H1 (cell line): ENCODE measurements around the gene ZIM2. TPM values are rescaled to one million over a fixed set of nuclear protein-coding genes. Genes with fewer than 3 reads are reported as not detected.

ENCODE experiments used
- CTCF ChIA-PET: fragments of 300-600 bp; sonication (Branson Sonifier 250); formaldehyde crosslinking; loops from one replicate; lab custom pipeline; 2021; ENCODE audit not compliant: partially characterized antibody; lab: Charles Lee
- POLR2A ChIA-PET: fragments of 300-600 bp; sonication (Branson Sonifier 250); formaldehyde crosslinking; loops from one replicate; lab custom pipeline; 2021; ENCODE audit warnings: inconsistent platforms; ENCODE audit not compliant: partially characterized antibody; lab: Charles Lee
- DNase-seq, 2 experiments: peaks; one replicate each; pipeline versions ENCODE4 v3.0.0 to v3.0.0-alpha.2; 2010 to 2022; ENCODE audit warnings: low spot score in 2 of 2, low read depth in 1 of 2, mixed read lengths in 1 of 2
- FAIRE-seq: peaks from 2 replicates; lab custom pipeline; 2011; peaks lifted over from hg19 to GRCh38; lab: Jason Lieb, UNC
- H2AFZ ChIP-seq: 2 replicates; pipeline ENCODE4 v1.8.1; 2012; ENCODE audit warnings: low read length, inconsistent platforms
- H2AK5ac ChIP-seq: 2 replicates; pipeline ENCODE4 v1.6.1; 2013; ENCODE audit warnings: low read depth, low read length
- H2BK120ac ChIP-seq: replicated peaks from 2 replicates; pipeline ENCODE3; 2013; ENCODE audit warnings: low read depth, low read length, inconsistent platforms
- H2BK12ac ChIP-seq: 2 replicates; pipeline ENCODE4 v1.6.1; 2013; ENCODE audit warnings: low read depth, low read length
- H2BK15ac ChIP-seq: 2 replicates; pipeline ENCODE4 v1.6.1; 2013; ENCODE audit warnings: low read length
- H2BK20ac ChIP-seq: 2 replicates; pipeline ENCODE4 v1.6.1; 2013; ENCODE audit warnings: low read length
- H2BK5ac ChIP-seq: 2 replicates; pipeline ENCODE4 v1.6.1; 2013; ENCODE audit warnings: low read depth, low read length
- H3K14ac ChIP-seq: 2 replicates; pipeline ENCODE4 v1.6.1; 2013; ENCODE audit warnings: inconsistent platforms; ENCODE audit not compliant: insufficient read length
- H3K18ac ChIP-seq: 2 replicates; pipeline ENCODE4 v1.6.1; 2013; ENCODE audit warnings: low read length; ENCODE audit errors: extremely low read depth
- H3K23ac ChIP-seq: 2 replicates; pipeline ENCODE4 v1.6.1; 2013; ENCODE audit warnings: inconsistent platforms; ENCODE audit not compliant: insufficient read length
- H3K23me2 ChIP-seq: 2 replicates; pipeline ENCODE4 v1.6.1; 2013; ENCODE audit warnings: low read depth, low read length
- H3K27ac ChIP-seq: 2 replicates; pipeline ENCODE4 v1.6.1; 2011; ENCODE audit warnings: low read depth, low read length, inconsistent platforms
- H3K27me3 ChIP-seq, 4 experiments: replicated peaks in 1 of 4; 1 replicate in 1 of 4; 2 replicates in 3 of 4; pipeline versions ENCODE4 v1.6.1 to v1.8.1; 2011 to 2013; ENCODE audit warnings: low read length in 3 of 4, mild to moderate bottlenecking in 3 of 4, inconsistent platforms in 2 of 4, mixed read lengths in 2 of 4, moderate library complexity in 1 of 4; ENCODE audit not compliant: control insufficient read depth in 3 of 4, insufficient read depth in 3 of 4; ENCODE audit errors: extremely low read depth in 1 of 4
- H3K36me3 ChIP-seq, 4 experiments: 2 replicates each; pipeline versions ENCODE4 v1.6.1 to v1.8.1; 2011 to 2013; ENCODE audit warnings: mild to moderate bottlenecking in 4 of 4, low read length in 3 of 4, moderate library complexity in 2 of 4, control low read depth in 1 of 4, inconsistent platforms in 1 of 4; ENCODE audit not compliant: insufficient read depth in 4 of 4, control insufficient read depth in 2 of 4
- H3K4ac ChIP-seq: replicated peaks from 2 replicates; pipeline ENCODE3; 2013; ENCODE audit warnings: low read length, low read depth, mixed read lengths, inconsistent platforms; ENCODE audit not compliant: insufficient read length
- H3K4me1 ChIP-seq, 4 experiments: replicated peaks in 1 of 4; 1 replicate in 1 of 4; 2 replicates in 3 of 4; pipeline versions ENCODE4 v1.6.1 to v1.8.1; 2011 to 2013; ENCODE audit warnings: low read length in 3 of 4, inconsistent platforms in 2 of 4, mixed read lengths in 1 of 4; ENCODE audit not compliant: insufficient read depth in 4 of 4, control insufficient read depth in 3 of 4
- H3K4me2 ChIP-seq, 2 experiments: 2 replicates each; pipeline versions ENCODE4 v1.6.1 to v1.8.1; 2011 to 2013; ENCODE audit warnings: low read depth in 2 of 2, low read length in 2 of 2, control low read depth in 1 of 2, inconsistent platforms in 1 of 2, mild to moderate bottlenecking in 1 of 2; ENCODE audit not compliant: insufficient read depth in 1 of 2
- H3K4me3 ChIP-seq, 4 experiments: fragments of 200-600, 300-600 bp in 1 of 4; sonication (generic), shearing (Covaris generic), sonication (Bioruptor Twin) in 1 of 4; 2 replicates each; pipeline versions ENCODE4 v1.5.1 to v1.8.1; 2011 to 2016; ENCODE audit warnings: low read length in 4 of 4, low read depth in 3 of 4, control low read depth in 2 of 4, inconsistent platforms in 2 of 4, mild to moderate bottlenecking in 2 of 4, mixed read lengths in 1 of 4, moderate library complexity in 1 of 4; ENCODE audit not compliant: insufficient read depth in 2 of 4; ENCODE audit errors: extremely low read depth in 1 of 4
- H3K56ac ChIP-seq: replicated peaks from 2 replicates; pipeline ENCODE3; 2013; ENCODE audit warnings: low read depth, mild to moderate bottlenecking, mixed read lengths, low read length, inconsistent platforms; ENCODE audit not compliant: insufficient read length
- H3K79me1 ChIP-seq: 2 replicates; pipeline ENCODE4 v1.6.1; 2013; ENCODE audit warnings: low read depth, low read length, control low read depth
- H3K79me2 ChIP-seq, 2 experiments: 2 replicates each; pipeline versions ENCODE4 v1.6.1 to v1.8.1; 2012 to 2013; ENCODE audit warnings: low read length in 2 of 2, mild to moderate bottlenecking in 2 of 2, inconsistent platforms in 1 of 2; ENCODE audit not compliant: insufficient read depth in 2 of 2, control insufficient read depth in 1 of 2
- H3K9ac ChIP-seq, 4 experiments: replicated peaks in 1 of 4; 1 replicate in 1 of 4; 2 replicates in 3 of 4; pipeline versions ENCODE4 v1.6.1 to v1.8.1; 2011 to 2013; ENCODE audit warnings: low read depth in 3 of 4, low read length in 3 of 4, control low read depth in 2 of 4, mild to moderate bottlenecking in 2 of 4, moderate library complexity in 2 of 4, inconsistent platforms in 1 of 4; ENCODE audit errors: extremely low read depth in 1 of 4
- H3K9me3 ChIP-seq, 2 experiments: 2 replicates each; pipeline versions ENCODE4 v1.6.1 to v1.8.1; 2012 to 2013; ENCODE audit warnings: mild to moderate bottlenecking in 2 of 2, moderate library complexity in 2 of 2, control low read depth in 1 of 2, inconsistent platforms in 1 of 2, low read depth in 1 of 2, low read length in 1 of 2, mixed read lengths in 1 of 2; ENCODE audit not compliant: insufficient read depth in 2 of 2
- H4K20me1 ChIP-seq, 2 experiments: replicated peaks in 1 of 2; 2 replicates each; pipeline versions ENCODE3 to v1.8.1; 2011 to 2013; ENCODE audit warnings: inconsistent platforms in 2 of 2, low read length in 2 of 2, mild to moderate bottlenecking in 1 of 2; ENCODE audit not compliant: insufficient read depth in 2 of 2, control insufficient read depth in 1 of 2
- H4K5ac ChIP-seq: 2 replicates; pipeline ENCODE4 v1.6.1; 2013; ENCODE audit warnings: low read length, low read depth, mixed read lengths, inconsistent platforms; ENCODE audit not compliant: insufficient read length
- H4K8ac ChIP-seq: 2 replicates; pipeline ENCODE4 v1.8.0; 2013; ENCODE audit warnings: mild to moderate bottlenecking, moderate library complexity, low read length, inconsistent platforms; ENCODE audit not compliant: insufficient read depth; ENCODE audit errors: extremely low read depth
- H4K91ac ChIP-seq: replicated peaks from 2 replicates; pipeline ENCODE3; 2013; ENCODE audit warnings: low read length, mixed read lengths, inconsistent platforms; ENCODE audit not compliant: insufficient read length
- ASH2L ChIP-seq: fragments of 200-600, 300-600 bp; sonication (generic); IDR thresholded peaks from one replicate; pipeline ENCODE4 v1.7.1; 2017; ENCODE audit warnings: low read length
- BRCA1 ChIP-seq: IDR thresholded peaks from 2 replicates; pipeline ENCODE4 v1.6.1; 2012; ENCODE audit warnings: low read depth, low read length, improper control_type of control experiment
- CHD1 ChIP-seq: IDR thresholded peaks from 2 replicates; pipeline ENCODE4 v1.6.1; 2012; ENCODE audit warnings: low read depth, low read length, improper control_type of control experiment
- CHD2 ChIP-seq: IDR thresholded peaks from 2 replicates; pipeline ENCODE4 v1.6.1; 2012; ENCODE audit warnings: low read length, improper control_type of control experiment
- EZH2 ChIP-seq: fragments of 200-600 bp; sonication (generic); IDR thresholded peaks from 2 replicates; pipeline ENCODE4 v1.7.1; 2012; ENCODE audit warnings: low read depth, mild to moderate bottlenecking, moderate library complexity, low read length, inconsistent platforms; ENCODE audit not compliant: severe bottlenecking
- FOSL1 ChIP-seq: IDR thresholded peaks from 2 replicates; pipeline ENCODE4 v1.6.1; 2011; ENCODE audit warnings: mild to moderate bottlenecking, low read depth, low read length, moderate library complexity; ENCODE audit not compliant: insufficient read depth
- GABPA ChIP-seq: IDR thresholded peaks from 2 replicates; pipeline ENCODE4 v1.6.1; 2011; ENCODE audit warnings: mild to moderate bottlenecking, low read length, moderate library complexity, borderline replicate concordance; ENCODE audit not compliant: insufficient read depth
- HDAC6 ChIP-seq: IDR thresholded peaks from one replicate; pipeline ENCODE4 v1.7.1; 2012; ENCODE audit warnings: low read depth, mild to moderate bottlenecking, inconsistent platforms, low read length, moderate library complexity
- PHF8 ChIP-seq: fragments of 200-600 bp; sonication (generic); conservative IDR thresholded peaks from 2 replicates; pipeline ENCODE4 v1.7.1; 2012; ENCODE audit warnings: low read depth, mild to moderate bottlenecking, inconsistent platforms, low read length, moderate library complexity
- RAD21 ChIP-seq, 2 experiments: IDR thresholded peaks in 1 of 2; conservative IDR thresholded peaks in 1 of 2; 2 replicates each; pipeline ENCODE4 v1.6.1; 2011; ENCODE audit warnings: low read depth in 2 of 2, low read length in 2 of 2, improper control_type of control experiment in 1 of 2, inconsistent platforms in 1 of 2, mild to moderate bottlenecking in 1 of 2, moderate library complexity in 1 of 2
- RNF2 ChIP-seq: fragments of 200-900, 300-1000 bp; sonication (generic); IDR thresholded peaks from 2 replicates; pipeline ENCODE4 v1.7.1; 2016; ENCODE audit warnings: borderline replicate concordance, low read depth, mild to moderate bottlenecking, antibody characterized with exemption, low read length; ENCODE audit not compliant: poor library complexity, severe bottlenecking; ENCODE audit errors: missing control alignments
- SUZ12 ChIP-seq: fragments of 200-600 bp; sonication (generic); IDR thresholded peaks from 2 replicates; pipeline ENCODE4 v1.6.1; 2012; ENCODE audit warnings: mild to moderate bottlenecking, inconsistent platforms, low read length, moderate library complexity, mixed read lengths
- TCF12 ChIP-seq: IDR thresholded peaks from 2 replicates; pipeline ENCODE4 v1.6.1; 2011; ENCODE audit warnings: low read depth, mild to moderate bottlenecking, low read length
- YY1 ChIP-seq: IDR thresholded peaks from 2 replicates; pipeline ENCODE4 v1.6.1; 2011; ENCODE audit warnings: low read depth, mild to moderate bottlenecking, low read length
- WGBS, 2 experiments: shearing (Covaris generic) in 1 of 2; methylation state at CpG; one replicate each; pipeline versions ENCODE4 v1.1.6 to v1.1.7; 2013 to 2015; ENCODE audit warnings: low lambda C conversion rate in 2 of 2, mixed read lengths in 2 of 2, inconsistent platforms in 1 of 2, low coverage in 1 of 2, missing lambda C conversion rate in 1 of 2; ENCODE audit not compliant: insufficient replicate concordance in 2 of 2, insufficient coverage in 1 of 2, insufficient read length in 1 of 2; ENCODE audit errors: extremely low coverage in 1 of 2, missing lambda C conversion rate in 1 of 2; 5-methylcytosine and 5-hydroxymethylcytosine counted together
- polyA plus RNA-seq, 7 experiments: library from polyadenylated mRNA; depleted of rRNA in 3 of 7; stranded (reverse) in 5 of 7; unstranded in 2 of 7; fragments of >200 nt in 5 of 7; fragments of 200-250 nt in 2 of 7; gene quantifications; 1 replicate in 5 of 7; 2 replicates in 1 of 7; 4 replicates in 1 of 7; pipeline versions ENCODE4 v1.2.1 to v1.2.3, GENCODE V29; 2011 to 2013; ENCODE audit warnings: missing spikeins in 2 of 7, mixed read lengths in 2 of 7
- total RNA-seq: library from RNA; stranded (reverse); fragmentation: NEBNext Ultra II Directional; extraction: Animal tissue kit (Norgen Biotek cat#: 25700); gene quantifications from 2 replicates; pipeline ENCODE4 v1.2.1, GENCODE V29; 2021

Gene ZIM2
- total and polyA plus RNA-seq, 2 of the 8 experiments (the other 6 are each of a cell fraction or from before 2014, with no cell fraction given), result not detected

DNA sequence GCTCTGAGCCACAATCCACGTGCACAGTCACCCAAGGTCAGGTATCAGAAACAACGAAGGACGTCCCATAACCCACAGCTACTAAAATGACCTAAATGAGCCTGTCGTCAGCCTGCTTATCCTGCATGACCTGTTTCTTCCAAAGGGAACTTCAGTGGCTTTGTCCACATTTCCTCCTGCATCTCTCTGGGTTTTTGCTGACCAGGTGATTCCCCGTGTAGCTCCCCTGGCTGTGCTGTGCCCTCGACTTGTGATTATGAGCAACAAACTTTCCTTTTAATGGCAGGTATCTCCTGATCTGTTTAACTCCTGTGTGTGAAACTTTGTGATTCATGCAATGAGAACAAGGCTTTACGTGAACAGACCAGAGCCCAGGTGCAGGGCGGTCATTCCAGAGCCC, 81.0 kb downstream of the ZIM2 start:
- no peak overlapping the region for H2BK120ac ChIP-seq
- 75% methylated on average over 8 of the region's 8 CpGs; no CpG with 5 or more reads in 1 of the 2 experiments for WGBS, 2 experiments
- no peak for FAIRE-seq
- TF ChIP-seq SUZ12 (no peak), RAD21 (IDR thresholded peaks at IDR 0.05 in 1 of 2, conservative IDR thresholded peaks at IDR 0.05 in 1 of 2; ENCODE audit: low read depth in 2 of 2, low read length in 2 of 2) (no peak), EZH2 (no peak), PHF8 (no peak), GABPA (no peak), CHD2 (no peak), ASH2L (no peak), HDAC6 (no peak), TCF12 (no peak), FOSL1 (no peak), YY1 (no peak), BRCA1 (no peak), RNF2 (no peak), CHD1 (no peak)

More for the DNA sequence above, 81.0 kb downstream of the ZIM2 start:
- Histone ChIP-seq H2BK20ac (no peak overlapping the region), H3K27me3 (no peaks in the 10 kb centered on the region), H2BK5ac (no peak overlapping the region), H3K56ac (no peak overlapping the region), H4K5ac (no peak overlapping the region), H3K4me2 (no peak overlapping the region), H3K4me3 (no peak overlapping the region), H3K9me3 (peaks cover 82 to 90% of the 10 kb centered on the region in 2 experiments), H3K27ac (no peak overlapping the region), H3K23ac (no peak overlapping the region), H3K79me1 (no peaks in the 10 kb centered on the region), H3K79me2 (no peaks in the 10 kb centered on the region), H3K18ac (no peak overlapping the region), H2BK12ac (no peak overlapping the region), H4K8ac (no peak overlapping the region), H3K4me1 (no peaks in the 10 kb centered on the region), H3K14ac (no peak overlapping the region), H2AK5ac (no peak overlapping the region), H2AFZ (no peak overlapping the region), H4K20me1 (no peaks in the 10 kb centered on the region), H3K4ac (no peak overlapping the region), H4K91ac (no peak overlapping the region), H3K23me2 (no peaks in the 10 kb centered on the region; the same call in 1 of the 2 replicates), H2BK15ac (no peak overlapping the region), H3K9ac (no peak overlapping the region), H3K36me3 (no peaks in the 10 kb centered on the region; a peak in 1 of 8 replicates)
- no peak for DNase-seq
- CTCF ChIA-PET, result interaction anchor here (0.5 to 0.8 kb wide), 2 partner anchors 131 to 690 kb away, joined by 3 read pairs; no protein-coding TSS in a partner anchor
- POLR2A ChIA-PET, result no interaction called here
